Measurements from ENCODE around the gene TPSB2.

- no peak for TF ChIP-seq POLR2AphosphoS5 (IDR thresholded peaks at IDR 0.05)
- TF ChIP-seq, protein P1, sequence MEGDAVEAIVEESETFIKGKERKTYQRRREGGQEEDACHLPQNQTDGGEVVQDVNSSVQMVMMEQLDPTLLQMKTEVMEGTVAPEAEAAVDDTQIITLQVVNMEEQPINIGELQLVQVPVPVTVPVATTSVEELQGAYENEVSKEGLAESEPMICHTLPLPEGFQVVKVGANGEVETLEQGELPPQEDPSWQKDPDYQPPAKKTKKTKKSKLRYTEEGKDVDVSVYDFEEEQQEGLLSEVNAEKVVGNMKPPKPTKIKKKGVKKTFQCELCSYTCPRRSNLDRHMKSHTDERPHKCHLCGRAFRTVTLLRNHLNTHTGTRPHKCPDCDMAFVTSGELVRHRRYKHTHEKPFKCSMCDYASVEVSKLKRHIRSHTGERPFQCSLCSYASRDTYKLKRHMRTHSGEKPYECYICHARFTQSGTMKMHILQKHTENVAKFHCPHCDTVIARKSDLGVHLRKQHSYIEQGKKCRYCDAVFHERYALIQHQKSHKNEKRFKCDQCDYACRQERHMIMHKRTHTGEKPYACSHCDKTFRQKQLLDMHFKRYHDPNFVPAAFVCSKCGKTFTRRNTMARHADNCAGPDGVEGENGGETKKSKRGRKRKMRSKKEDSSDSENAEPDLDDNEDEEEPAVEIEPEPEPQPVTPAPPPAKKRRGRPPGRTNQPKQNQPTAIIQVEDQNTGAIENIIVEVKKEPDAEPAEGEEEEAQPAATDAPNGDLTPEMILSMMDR (IDR thresholded peaks at IDR 0.05 in 8 of 11, conservative IDR thresholded peaks at IDR 0.05 in 3 of 11) = no peak
Measured at GRCh38 chr16:1210461-1210860, 19.5 kb downstream of the TPSB2 start.
